Measurements from ENCODE around the gene LSM4. TPM values are rescaled to one million over a fixed set of nuclear protein-coding genes. Genes with fewer than 3 reads are reported as not detected.

Gene LSM4
- total and polyA plus RNA-seq, 2 of the 4 experiments (the other 2 are of a cell fraction): 44.8 to 118 TPM

GRCh38 chr19:18336121-18336520 is 13.2 kb upstream of the LSM4 start:
- Histone ChIP-seq H3K56ac (ENCODE audit: extremely low read depth, insufficient read depth, low read length) (no peak overlapping the region), H3K4me3 (ENCODE audit: insufficient read depth, low read depth, low read length) (no peak overlapping the region), H2BK20ac (ENCODE audit: low read depth, low read length) (no peak overlapping the region), H2BK120ac (ENCODE audit: low read depth, low read length) (no peak overlapping the region), H3K27me3 (ENCODE audit: control insufficient read depth, insufficient read depth, low read length) (no peaks in the 10 kb centered on the region; the same call in 1 of the 2 replicates), H4K5ac (ENCODE audit: low read depth, low read length) (no peak overlapping the region), H3K27ac (ENCODE audit: insufficient read depth, low read length) (no peak overlapping the region), H3K14ac (replicated peaks; ENCODE audit: low read depth, low read length) (no peak overlapping the region), H4K91ac (ENCODE audit: insufficient read depth, low read depth, low read length) (no peak overlapping the region), H2AK9ac (replicated peaks; ENCODE audit: low read depth, low read length, poor library complexity) (no peak overlapping the region), H3K4me1 (ENCODE audit: control insufficient read depth, insufficient read depth, low read length) (peaks cover 4% of the 10 kb centered on the region), H4K20me1 (ENCODE audit: insufficient read depth, low read length) (no peaks in the 10 kb centered on the region), H3K9ac (ENCODE audit: low read depth, low read length) (no peak overlapping the region), H3K9me3 (ENCODE audit: control insufficient read depth, insufficient read depth, low read length) (no peaks in the 10 kb centered on the region), H3K18ac (ENCODE audit: low read depth, low read length) (no peak overlapping the region), H3K36me3 (ENCODE audit: control insufficient read depth, insufficient read depth, low read length) (no peaks in the 10 kb centered on the region), H3K4me2 (ENCODE audit: low read depth, low read length) (no peak overlapping the region), H2AK5ac (ENCODE audit: low read depth, low read length) (no peak overlapping the region), H3K4ac (ENCODE audit: low read depth, low read length) (no peak overlapping the region), H3K23ac (ENCODE audit: low read depth, low read length) (no peak overlapping the region), H2BK5ac (ENCODE audit: low read depth, low read length, poor library complexity, severe bottlenecking) (no peak overlapping the region), H3K9me1 (ENCODE audit: insufficient read depth, low read length) (peaks cover 4% of the 10 kb centered on the region; the same call in 1 of the 2 replicates), H2BK15ac (ENCODE audit: low read depth, low read length) (no peak overlapping the region), H2AFZ (replicated peaks; ENCODE audit: low read length, poor library complexity) (no peak overlapping the region), H4K8ac (ENCODE audit: low read depth in 2 of 2, low read length in 2 of 2) (no peak overlapping the region), H3K79me1 (ENCODE audit: low read depth in 1 of 2, low read length in 2 of 2) (peaks cover 0 to 11% of the 10 kb centered on the region in 2 experiments; a peak in 2 of 4 replicates)
- ChIA-PET POLR2A (ENCODE audit: unreplicated experiment) (no interaction called here), CTCF (interaction anchor here (1.7 kb wide), 1 partner anchor 57 kb away, joined by 4 read pairs; no protein-coding TSS in a partner anchor)
- TF ChIP-seq MAFK (IDR thresholded peaks at IDR 0.05; ENCODE audit: low read depth, low read length) (no peak), USF2 (IDR thresholded peaks at IDR 0.05; ENCODE audit: low read depth, low read length) (no peak), BHLHE40 (IDR thresholded peaks at IDR 0.05; ENCODE audit: low read depth, low read length) (no peak), RAD21 (IDR thresholded peaks at IDR 0.05; ENCODE audit: low read length) (no peak), ELK1 (IDR thresholded peaks at IDR 0.05; ENCODE audit: borderline replicate concordance, low read depth, low read length) (no peak), FOS (IDR thresholded peaks at IDR 0.05; ENCODE audit: low read depth, low read length) (no peak), MXI1 (IDR thresholded peaks at IDR 0.05; ENCODE audit: borderline replicate concordance, low read depth, low read length) (no peak), MAZ (IDR thresholded peaks at IDR 0.05; ENCODE audit: borderline replicate concordance, low read depth, low read length) (no peak), POLR2A (IDR thresholded peaks at IDR 0.05; ENCODE audit: low read depth, low read length) (no peak)
- WGBS, 2 experiments (ENCODE audit: extremely low coverage in 2 of 2, insufficient read length in 1 of 2): no CpG with 5 or more reads among the region's 7 CpGs
- DNase-seq: no peak
- BruUV-seq (replicated peaks): no TSS peak
- intact Hi-C loops (cut with micrococcal nuclease): no loop called here
- in situ Hi-C loops (cut with MboI; ENCODE audit: low sequenced_read_pairs): no loop called here
- dilution Hi-C loops (cut with HindIII; ENCODE audit: low sequenced_read_pairs, unreplicated experiment): no loop called here
- ATAC-seq (ENCODE audit: low read depth): no peak

Measured in IMR-90 (cell line).